Omental fat pad (tissue), 4 donors: ENCODE measurements around the gene PPFIBP2. TPM values are rescaled to one million over a fixed set of nuclear protein-coding genes. Genes with fewer than 3 reads are reported as not detected.
"Not testable (repeated sequence)": the region's sequence is repeated elsewhere in the genome, so short reads cannot be mapped to it uniquely, and the experiment has no call there.

Experiments
- ATAC-seq: fragments of 150-250 bp; one replicate; pipeline ENCODE4 v1.9.1; 2016; ENCODE audit warnings: mild to moderate bottlenecking, moderate library complexity; ENCODE audit not compliant: low FRiP score
- DNase-seq: peaks from one replicate; pipeline ENCODE4 v3.0.0-alpha.2; 2019; ENCODE audit warnings: low spot score
- total RNA-seq, 4 donors: library from RNA; depleted of rRNA; stranded (reverse); fragments of >200 nt; gene quantifications; one replicate each; pipeline ENCODE4 v1.1.0, GENCODE V29; 2016
- TF ChIP-seq, protein P1 (sequence below), 3 donors: fragments of 450-650 bp; IDR thresholded peaks; one replicate each; pipeline ENCODE4 v1.5.1; 2016 to 2017; ENCODE audit warnings: antibody characterized with exemption in 3 of 3, mild to moderate bottlenecking in 3 of 3, moderate library complexity in 2 of 3

The PPFIBP2 gene
- total RNA-seq, 4 donors from 2014 or later: 16.3 to 47.8 (median 24.2) TPM

DNA sequence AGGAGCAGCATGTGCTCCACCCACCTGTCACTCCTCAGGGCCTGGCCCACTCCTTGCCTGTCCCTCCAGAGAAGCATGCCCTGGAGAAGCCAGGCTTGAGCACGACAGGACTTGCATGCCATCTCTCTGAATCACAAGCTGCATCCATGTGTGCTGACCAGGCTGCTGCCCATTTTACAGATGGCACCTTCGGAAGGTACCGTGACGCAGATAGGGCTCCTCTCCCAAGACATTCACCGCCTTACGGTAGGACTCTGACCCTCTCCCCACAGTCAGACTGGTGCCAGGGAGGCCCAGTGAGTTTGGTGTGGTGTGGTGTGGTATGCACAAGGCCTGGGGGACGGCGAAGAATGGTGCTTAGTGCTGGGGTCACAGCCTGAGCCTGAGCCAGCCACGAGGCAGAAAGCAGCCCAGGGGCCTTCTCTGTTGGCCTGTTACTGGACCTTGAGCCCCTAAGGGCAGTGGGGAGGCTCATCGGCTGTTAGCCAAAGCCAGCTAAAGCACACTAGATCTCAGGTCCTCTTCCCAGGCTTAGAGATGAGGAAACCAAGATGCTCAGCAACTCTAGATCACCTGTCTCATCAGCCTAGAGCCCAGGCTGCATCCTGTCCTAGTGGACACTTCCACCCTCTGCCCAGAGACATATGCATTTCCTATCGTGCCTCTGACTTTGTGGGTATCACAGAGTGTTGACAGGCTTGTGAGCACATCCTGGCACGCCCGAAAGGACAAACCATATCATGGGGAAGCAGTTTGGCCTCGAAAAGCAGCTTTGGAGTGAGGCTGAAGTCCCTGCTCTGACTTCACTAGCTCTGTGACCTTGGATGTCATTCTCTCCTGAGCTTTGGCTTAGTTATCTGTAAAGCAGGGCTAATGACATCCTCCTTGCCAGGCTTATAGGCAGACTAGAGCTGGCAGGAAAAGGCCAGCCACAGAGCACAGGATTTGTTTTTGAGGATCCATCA, 141.7 kb downstream of the PPFIBP2 start:
- TF ChIP-seq, protein P1, sequence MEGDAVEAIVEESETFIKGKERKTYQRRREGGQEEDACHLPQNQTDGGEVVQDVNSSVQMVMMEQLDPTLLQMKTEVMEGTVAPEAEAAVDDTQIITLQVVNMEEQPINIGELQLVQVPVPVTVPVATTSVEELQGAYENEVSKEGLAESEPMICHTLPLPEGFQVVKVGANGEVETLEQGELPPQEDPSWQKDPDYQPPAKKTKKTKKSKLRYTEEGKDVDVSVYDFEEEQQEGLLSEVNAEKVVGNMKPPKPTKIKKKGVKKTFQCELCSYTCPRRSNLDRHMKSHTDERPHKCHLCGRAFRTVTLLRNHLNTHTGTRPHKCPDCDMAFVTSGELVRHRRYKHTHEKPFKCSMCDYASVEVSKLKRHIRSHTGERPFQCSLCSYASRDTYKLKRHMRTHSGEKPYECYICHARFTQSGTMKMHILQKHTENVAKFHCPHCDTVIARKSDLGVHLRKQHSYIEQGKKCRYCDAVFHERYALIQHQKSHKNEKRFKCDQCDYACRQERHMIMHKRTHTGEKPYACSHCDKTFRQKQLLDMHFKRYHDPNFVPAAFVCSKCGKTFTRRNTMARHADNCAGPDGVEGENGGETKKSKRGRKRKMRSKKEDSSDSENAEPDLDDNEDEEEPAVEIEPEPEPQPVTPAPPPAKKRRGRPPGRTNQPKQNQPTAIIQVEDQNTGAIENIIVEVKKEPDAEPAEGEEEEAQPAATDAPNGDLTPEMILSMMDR (IDR thresholded peaks at IDR 0.05): no peak
- ATAC-seq (no peak), DNase-seq (no peak)

DNA sequence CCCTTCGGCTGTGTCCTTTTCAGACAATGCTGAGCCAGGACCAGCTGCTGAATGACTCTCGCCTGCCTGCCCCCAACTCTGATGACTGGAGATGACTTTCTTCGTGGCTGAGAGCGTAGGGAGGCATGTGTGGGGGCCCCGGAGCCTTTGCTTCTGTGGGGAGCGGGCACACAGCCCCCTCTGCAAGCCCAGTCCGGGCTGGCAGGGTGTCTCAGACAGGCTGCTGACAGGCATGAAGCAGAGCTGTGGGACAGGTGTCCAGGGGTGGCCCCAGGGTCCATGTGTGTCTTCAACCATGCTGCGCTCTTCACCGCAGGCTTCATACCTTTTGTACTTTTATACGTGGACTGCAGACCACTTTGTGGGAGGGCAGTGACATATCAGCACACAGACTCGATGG, 142.9 kb downstream of the PPFIBP2 start:
- ATAC-seq: no peak
- no peak for DNase-seq
- TF ChIP-seq, protein P1 (IDR thresholded peaks at IDR 0.05): no peak

DNA sequence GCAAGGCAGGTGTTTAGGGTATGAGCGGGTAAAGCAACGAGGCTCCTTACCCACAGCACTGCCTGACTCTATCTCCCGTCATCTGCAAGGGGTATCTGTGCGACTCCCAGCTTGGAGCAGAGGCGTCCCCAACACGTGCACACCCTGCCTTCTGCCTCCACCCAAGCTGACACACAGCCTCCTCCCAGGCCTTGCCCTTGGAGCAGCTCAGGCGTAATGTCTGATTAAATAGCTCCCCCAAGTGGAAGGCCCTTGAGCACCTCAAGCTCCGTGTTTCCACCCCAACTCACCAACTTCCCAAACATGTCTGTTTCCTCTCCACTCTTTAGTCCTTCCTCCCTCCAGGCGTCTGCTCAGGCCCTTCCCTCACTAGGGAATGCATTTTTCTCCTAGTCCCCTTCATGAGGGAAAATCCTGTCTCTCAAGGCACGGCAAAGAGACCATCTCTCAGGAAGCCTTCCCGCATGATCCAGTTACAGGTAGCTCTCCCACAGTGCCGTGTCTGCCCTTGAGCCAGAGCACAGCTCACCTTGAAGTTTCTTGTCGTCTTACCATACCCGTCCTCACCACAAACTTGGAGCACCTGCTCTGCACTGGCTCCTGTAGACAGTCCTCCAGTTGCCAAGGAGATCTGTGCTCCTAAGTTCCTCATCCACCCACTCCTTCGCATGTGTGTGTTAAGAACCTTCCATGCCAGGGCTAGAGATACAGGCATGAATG, 143.7 kb downstream of the PPFIBP2 start:
- ATAC-seq: peak; percentile 77
- DNase-seq: no peak
- TF ChIP-seq, protein P1 (IDR thresholded peaks at IDR 0.05): no peak

DNA sequence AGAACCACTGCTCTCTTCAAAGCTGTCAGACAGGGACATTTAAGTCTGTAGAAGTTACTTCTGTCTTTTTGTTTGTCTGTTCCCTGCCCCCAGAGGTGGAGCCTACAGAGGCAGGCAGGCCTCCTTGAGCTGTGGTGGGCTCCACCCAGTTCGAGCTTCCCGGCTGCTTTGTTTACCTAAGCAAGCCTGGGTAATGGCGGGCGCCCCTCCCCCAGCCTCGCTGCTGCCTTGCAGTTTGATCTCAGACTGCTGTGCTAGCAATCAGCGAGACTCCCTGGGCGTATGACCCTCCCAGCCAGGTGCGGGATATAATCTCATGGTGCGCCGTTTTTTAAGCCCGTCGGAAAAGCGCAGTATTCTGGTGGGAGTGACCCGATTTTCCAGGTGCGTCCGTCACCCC, 149.7 kb downstream of the PPFIBP2 start:
- not testable (repeated sequence) for DNase-seq, ATAC-seq

DNA sequence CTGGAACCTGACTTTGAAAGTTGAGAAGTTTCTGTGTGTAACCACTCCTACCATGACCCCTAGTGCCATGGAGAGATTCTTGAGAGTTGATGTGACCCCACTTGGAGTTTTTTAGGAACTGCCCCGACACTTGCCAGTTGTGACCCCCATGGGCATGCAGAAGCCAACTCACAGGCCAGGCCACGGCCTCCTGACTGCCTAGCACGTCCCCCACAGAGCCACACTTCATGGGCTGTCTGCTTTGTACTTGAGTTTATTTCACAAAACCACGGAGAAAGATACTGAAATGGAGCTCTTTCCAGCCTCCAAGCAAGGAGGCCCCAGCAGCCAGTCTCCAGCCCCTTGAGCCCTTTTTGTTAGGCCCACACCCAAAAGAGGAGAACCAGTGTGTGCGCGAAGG, 151.1 kb downstream of the PPFIBP2 start:
- DNase-seq (no peak), ATAC-seq (no peak)
- TF ChIP-seq, protein P1 (IDR thresholded peaks at IDR 0.05): no peak

DNA sequence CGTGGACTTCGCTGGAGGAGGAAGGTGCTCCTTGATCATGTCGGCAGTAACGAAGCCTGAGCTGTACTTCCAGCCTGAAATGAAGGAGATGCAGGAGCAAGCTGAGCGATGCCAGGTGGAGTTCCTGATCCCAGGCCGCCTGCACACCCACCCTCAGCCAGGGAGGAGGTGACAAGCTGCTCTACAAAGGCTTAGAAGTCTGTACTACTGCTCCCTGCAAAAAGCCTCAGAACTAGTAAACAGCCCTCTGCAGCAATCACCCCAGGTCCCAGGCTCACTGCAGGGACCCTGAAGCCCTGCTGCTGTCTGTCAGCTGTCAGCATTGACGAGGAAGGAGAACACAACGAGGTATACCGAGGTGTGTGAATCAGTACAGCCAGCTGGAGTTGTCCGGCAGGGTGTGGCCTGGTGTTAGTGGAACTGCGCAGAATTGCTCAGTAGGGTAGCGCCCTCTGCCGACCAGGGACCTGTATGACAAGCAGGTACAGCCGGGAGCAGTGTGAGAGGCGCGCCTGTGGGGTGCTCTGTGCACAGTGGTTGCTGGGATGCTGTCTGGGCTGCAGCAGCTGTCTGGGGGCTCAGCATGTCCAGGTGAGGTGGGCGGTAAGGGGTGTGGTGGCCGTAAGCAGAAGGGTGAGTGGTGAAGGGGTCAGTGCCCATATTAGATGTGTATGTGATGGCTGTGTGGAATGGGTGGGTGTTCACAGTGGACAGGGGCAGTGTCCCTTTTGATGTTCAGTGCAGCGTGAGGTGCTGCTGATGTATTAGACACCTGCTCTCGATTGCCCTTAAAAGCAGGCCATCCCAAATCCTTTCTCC, 151.9 kb downstream of the PPFIBP2 start:
- ATAC-seq (peak; percentile 96), DNase-seq (peak; percentile 73)
- TF ChIP-seq, protein P1 (IDR thresholded peaks at IDR 0.05): peak in 1 of 3 donors; percentile 77
